HEK293T (cell line): ENCODE results near the gene ADCY2.

Experiments used
- CTCF ChIA-PET: fragments of 350-600 bp; formaldehyde crosslinking; extraction: SDS; loops from one replicate; lab custom pipeline; 2021; ENCODE audit warnings: antibody characterized with exemption, inconsistent platforms; lab: Yijun Ruan, JAX
- POLR2A ChIA-PET: fragments of 350-600 bp; formaldehyde crosslinking; extraction: SDS; loops from one replicate; lab custom pipeline; 2020; ENCODE audit warnings: antibody characterized with exemption, inconsistent platforms; lab: Yijun Ruan, JAX
- DNase-seq: peaks from one replicate; pipeline ENCODE4 v3.0.0; 2012; ENCODE audit warnings: mixed read lengths; ENCODE audit errors: extremely low spot score
- ARNT ChIP-seq: fragments of 450-650 bp; IDR thresholded peaks from 2 replicates; pipeline ENCODE4 v1.6.1; 2017; ENCODE audit warnings: mild to moderate bottlenecking
- BHLHE40 ChIP-seq: fragments of 450-650 bp; IDR thresholded peaks from 2 replicates; pipeline ENCODE4 v1.6.1; 2016; ENCODE audit warnings: mild to moderate bottlenecking, moderate library complexity, borderline replicate concordance
- CTBP1 ChIP-seq: fragments of 450-650 bp; IDR thresholded peaks from 2 replicates; pipeline ENCODE4 v1.6.1; 2016; ENCODE audit warnings: borderline replicate concordance
- ELF4 ChIP-seq: fragments of 450-650 bp; IDR thresholded peaks from 2 replicates; pipeline ENCODE4 v1.6.1; 2017; ENCODE audit warnings: antibody characterized with exemption
- FOXA1 ChIP-seq: fragments of 450-650 bp; IDR thresholded peaks from 2 replicates; pipeline ENCODE4 v1.6.1; 2016; ENCODE audit warnings: mild to moderate bottlenecking
- FOXK2 ChIP-seq: fragments of 450-650 bp; IDR thresholded peaks from 2 replicates; pipeline ENCODE4 v1.6.1; 2016; ENCODE audit warnings: mild to moderate bottlenecking
- FOXM1 ChIP-seq: fragments of 450-650 bp; IDR thresholded peaks from 2 replicates; pipeline ENCODE4 v1.6.1; 2017; ENCODE audit warnings: mild to moderate bottlenecking, borderline replicate concordance
- HDGF ChIP-seq: fragments of 450-650 bp; IDR thresholded peaks from 2 replicates; pipeline ENCODE4 v1.6.1; 2017; ENCODE audit warnings: antibody characterized with exemption, borderline replicate concordance
- L3MBTL2 ChIP-seq: fragments of 450-650 bp; conservative IDR thresholded peaks from 2 replicates; pipeline ENCODE4 v1.6.1; 2016; ENCODE audit warnings: mild to moderate bottlenecking
- LEF1 ChIP-seq: fragments of 450-650 bp; IDR thresholded peaks from 2 replicates; pipeline ENCODE4 v1.6.1; 2017; ENCODE audit warnings: mild to moderate bottlenecking, borderline replicate concordance
- NFRKB ChIP-seq: fragments of 450-650 bp; IDR thresholded peaks from 2 replicates; pipeline ENCODE4 v1.6.1; 2016; ENCODE audit warnings: mild to moderate bottlenecking, moderate library complexity
- SP1 ChIP-seq: fragments of 450-650 bp; IDR thresholded peaks from 2 replicates; pipeline ENCODE4 v1.6.1; 2017
- SUZ12 ChIP-seq: fragments of 450-650 bp; IDR thresholded peaks from 2 replicates; pipeline ENCODE4 v1.6.1; 2016; ENCODE audit warnings: mild to moderate bottlenecking
- TARDBP ChIP-seq: fragments of 450-650 bp; IDR thresholded peaks from 2 replicates; pipeline ENCODE4 v1.6.1; 2016
- ZNF384 ChIP-seq: fragments of 450-650 bp; IDR thresholded peaks from 2 replicates; pipeline ENCODE4 v1.6.1; 2016
- TF ChIP-seq, protein P1 (sequence below): fragments of 450-650 bp; IDR thresholded peaks from 2 replicates; pipeline ENCODE4 v1.6.1; 2016

The ADCY2 gene

DNA sequence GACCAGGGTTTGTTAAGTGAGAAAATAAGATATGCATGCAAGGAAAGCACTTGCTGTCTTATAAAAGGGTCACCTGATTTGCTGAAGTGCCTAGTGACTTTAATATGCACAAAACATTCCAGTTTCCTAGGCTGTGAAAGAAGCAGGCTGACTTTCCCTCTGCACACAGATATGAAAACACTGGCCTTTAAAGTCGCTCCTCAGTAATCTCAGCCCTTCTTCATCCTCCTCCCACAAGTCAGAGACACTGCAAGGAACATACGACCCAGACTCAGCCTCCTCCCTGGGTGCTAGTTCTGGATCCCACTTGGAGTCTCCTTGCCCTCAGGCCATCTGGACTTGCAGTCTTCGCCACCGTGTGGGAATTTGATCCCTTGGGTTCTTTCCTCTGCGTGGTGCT is 288.9 kb downstream of the ADCY2 start:
- DNase-seq, result no peak
- ChIA-PET POLR2A (no interaction called here), CTCF (no interaction called here)
- TF ChIP-seq LEF1 (no peak), ELF4 (no peak), TARDBP (no peak), SUZ12 (no peak), ARNT (no peak), FOXK2 (no peak), SP1 (no peak), FOXA1 (no peak), NFRKB (no peak), ZNF384 (no peak)

DNA sequence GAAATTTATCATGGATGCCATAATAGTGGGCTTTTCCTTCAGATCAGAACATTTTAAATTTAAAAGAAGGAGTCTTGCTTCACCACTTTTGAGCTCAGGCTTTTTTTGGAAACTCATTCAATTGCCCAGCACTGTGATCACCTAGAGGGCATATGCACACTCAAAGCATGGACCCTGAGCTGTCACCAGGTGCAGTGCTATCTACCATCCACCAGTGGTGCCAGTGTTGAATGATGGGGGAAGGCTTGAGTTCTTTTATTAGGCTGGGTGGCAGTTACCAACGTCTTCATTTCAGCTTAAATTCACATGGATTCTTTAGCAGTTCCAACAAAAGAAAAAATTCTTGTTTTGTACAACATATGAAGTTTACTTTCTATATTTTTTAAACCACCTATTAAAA is 290.9 kb downstream of the ADCY2 start:
- CTCF ChIA-PET, result interaction anchor here (0.6 kb wide), 1 partner anchor 29 kb away, joined by 3 read pairs; no protein-coding TSS in a partner anchor
- DNase-seq, result no peak
- POLR2A ChIA-PET, result no interaction called here
- no peak for TF ChIP-seq FOXK2
- no peak for TF ChIP-seq SP1
- TF ChIP-seq ZNF384, result no peak
- TF ChIP-seq CTBP1, result no peak
- TF ChIP-seq SUZ12, result no peak
- TF ChIP-seq HDGF, result no peak
- no peak for TF ChIP-seq NFRKB
- TF ChIP-seq ARNT, result no peak
- TF ChIP-seq, protein P1, sequence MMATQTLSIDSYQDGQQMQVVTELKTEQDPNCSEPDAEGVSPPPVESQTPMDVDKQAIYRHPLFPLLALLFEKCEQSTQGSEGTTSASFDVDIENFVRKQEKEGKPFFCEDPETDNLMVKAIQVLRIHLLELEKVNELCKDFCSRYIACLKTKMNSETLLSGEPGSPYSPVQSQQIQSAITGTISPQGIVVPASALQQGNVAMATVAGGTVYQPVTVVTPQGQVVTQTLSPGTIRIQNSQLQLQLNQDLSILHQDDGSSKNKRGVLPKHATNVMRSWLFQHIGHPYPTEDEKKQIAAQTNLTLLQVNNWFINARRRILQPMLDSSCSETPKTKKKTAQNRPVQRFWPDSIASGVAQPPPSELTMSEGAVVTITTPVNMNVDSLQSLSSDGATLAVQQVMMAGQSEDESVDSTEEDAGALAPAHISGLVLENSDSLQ, result no peak
- TF ChIP-seq ELF4, result no peak
- TF ChIP-seq TARDBP, result no peak
- no peak for TF ChIP-seq FOXA1
- TF ChIP-seq LEF1, result no peak
- TF ChIP-seq L3MBTL2, result no peak
- TF ChIP-seq FOXM1, result no peak
- no peak for TF ChIP-seq BHLHE40

DNA sequence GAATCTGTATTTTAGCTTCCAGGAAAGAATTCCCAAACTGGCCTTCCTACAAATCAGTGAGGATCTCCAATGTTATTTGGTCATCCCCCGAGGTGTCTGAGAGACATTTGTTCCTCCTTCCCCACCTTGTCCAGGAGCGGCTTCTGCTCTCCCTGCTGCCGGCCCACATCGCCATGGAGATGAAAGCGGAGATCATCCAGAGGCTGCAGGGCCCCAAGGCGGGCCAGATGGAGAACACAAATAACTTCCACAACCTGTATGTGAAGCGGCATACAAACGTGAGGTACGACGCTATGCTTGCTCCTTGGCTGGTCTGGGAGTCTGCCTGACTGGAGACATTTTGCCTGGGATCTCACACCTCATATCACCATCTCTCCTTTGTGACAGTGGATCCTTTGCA is 294.6 kb downstream of the ADCY2 start:
- TF ChIP-seq ARNT (no peak), FOXA1 (no peak), ELF4 (no peak), BHLHE40 (no peak), ZNF384 (no peak), LEF1 (no peak), SUZ12 (no peak)
- TF ChIP-seq, protein P1, result no peak
- CTCF ChIA-PET, result interaction anchor here (1.1 kb wide), 1 partner anchor 64 kb away, joined by 3 read pairs; no protein-coding TSS in a partner anchor

DNA sequence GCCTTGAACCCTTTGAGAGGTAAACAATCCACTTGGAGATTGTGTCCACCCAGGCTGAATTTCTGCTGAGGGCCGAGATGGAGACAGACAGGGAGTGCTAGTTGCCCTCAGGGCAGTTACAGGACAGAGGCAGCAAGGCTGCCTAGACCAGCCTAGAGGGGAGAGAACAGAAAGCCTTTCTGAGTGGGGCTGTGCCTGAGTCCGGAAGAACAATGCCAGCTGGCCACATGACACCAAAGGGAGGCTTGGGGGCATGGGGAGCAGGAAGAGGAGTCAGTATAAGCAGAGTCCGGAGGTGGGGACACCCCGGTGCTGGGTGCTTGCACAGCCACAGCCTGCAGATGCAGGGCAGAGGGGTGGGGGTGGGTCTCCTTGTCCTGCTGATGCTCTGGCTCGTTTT is 309.3 kb downstream of the ADCY2 start:
- no peak for DNase-seq
- CTCF ChIA-PET, result no interaction called here
- no peak for TF ChIP-seq FOXA1
- POLR2A ChIA-PET, result no interaction called here

More for the DNA sequence above, 294.6 kb downstream of the ADCY2 start:
- POLR2A ChIA-PET, result no interaction called here
- no peak for DNase-seq

DNA sequence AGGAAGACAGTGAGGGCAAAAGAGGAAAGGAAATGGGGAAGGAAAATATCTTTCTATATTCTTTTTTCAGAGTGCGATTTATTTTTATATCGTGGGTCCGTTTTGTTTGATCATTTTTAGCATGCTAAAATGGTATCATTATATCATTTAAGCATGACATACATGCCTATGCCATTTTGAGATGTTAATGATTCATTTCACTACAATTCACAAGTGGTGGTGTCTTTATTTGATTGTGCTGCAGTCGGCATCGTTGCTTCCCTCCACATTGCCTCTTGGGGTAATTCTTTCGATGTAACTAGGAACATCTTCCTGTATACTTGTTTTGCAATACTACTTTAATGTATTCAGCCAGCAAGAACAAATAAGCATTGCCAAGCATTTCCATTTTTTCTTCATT is 309.8 kb downstream of the ADCY2 start:
- DNase-seq, result no peak
- CTCF ChIA-PET, result no interaction called here
- no peak for TF ChIP-seq ZNF384
- TF ChIP-seq ARNT, result no peak
- TF ChIP-seq, protein P1, result no peak
- POLR2A ChIA-PET, result no interaction called here

DNA sequence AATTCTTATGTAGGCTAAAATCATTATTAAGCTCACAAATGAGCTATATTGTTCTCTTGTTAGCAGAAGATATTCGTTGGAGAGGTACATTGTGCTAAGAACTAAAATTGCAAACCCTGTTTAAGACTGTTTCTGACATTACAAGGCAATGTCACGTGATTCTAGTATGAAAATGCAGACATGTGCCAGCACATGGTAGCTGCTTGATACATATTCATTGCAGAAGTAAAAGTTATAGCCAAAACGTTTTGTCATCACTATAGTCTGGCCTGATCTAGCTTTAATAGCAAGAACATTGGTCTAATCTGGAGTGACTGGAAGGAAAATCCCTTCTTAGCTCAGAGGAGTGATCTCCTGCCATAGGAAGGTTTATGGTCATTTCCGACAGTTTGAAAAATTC is 310.3 kb downstream of the ADCY2 start:
- ChIA-PET POLR2A (no interaction called here), CTCF (no interaction called here)
- TF ChIP-seq TARDBP (no peak), LEF1 (no peak), HDGF (no peak), FOXK2 (no peak), L3MBTL2 (no peak), BHLHE40 (no peak)
- no peak for DNase-seq

DNA sequence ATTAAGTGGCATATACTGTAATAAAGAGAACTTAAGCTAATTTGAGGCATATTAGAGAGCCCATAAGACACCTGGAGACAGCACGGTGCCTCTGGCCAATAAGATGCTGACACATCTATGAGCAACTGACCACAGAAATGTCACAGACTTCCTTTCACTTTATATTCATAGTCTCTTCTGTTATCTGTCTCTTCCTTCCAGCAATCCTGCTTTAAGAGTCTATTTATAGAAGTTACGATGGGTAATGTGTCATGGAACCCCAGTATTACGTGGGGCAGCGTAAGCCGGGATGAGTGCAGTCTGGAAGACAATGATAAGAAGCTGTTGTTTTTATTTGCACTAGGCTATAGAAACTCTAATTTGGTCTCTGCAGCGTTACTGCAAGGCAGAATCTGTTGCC is 318.2 kb downstream of the ADCY2 start:
- CTCF ChIA-PET, result no interaction called here
- DNase-seq, result no peak
- POLR2A ChIA-PET, result no interaction called here
- TF ChIP-seq SUZ12, result no peak
- no peak for TF ChIP-seq TARDBP
- no peak for TF ChIP-seq FOXA1
- no peak for TF ChIP-seq ZNF384
- TF ChIP-seq FOXM1, result no peak

DNA sequence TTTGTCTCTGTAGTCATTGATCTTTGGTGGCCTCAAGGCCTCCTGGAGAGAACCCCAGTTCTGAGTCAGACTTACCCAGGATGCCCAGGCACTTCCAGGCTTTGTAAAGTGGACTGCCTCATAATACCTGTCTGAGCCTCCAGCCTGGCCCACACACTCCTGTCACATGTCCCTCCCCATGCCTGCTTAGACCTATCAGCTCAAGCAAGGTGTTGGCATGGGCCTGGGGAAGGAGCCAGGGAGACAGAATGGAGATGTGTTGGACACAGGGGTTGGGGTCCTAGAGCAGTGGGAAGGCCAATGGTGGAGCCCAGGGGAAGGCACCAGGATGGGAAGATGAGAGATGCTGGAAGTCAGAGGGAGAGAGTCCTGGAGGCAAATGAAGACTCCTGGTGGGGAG is 318.8 kb downstream of the ADCY2 start:
- TF ChIP-seq SP1, result no peak
- no peak for TF ChIP-seq FOXM1
- TF ChIP-seq FOXK2, result no peak
- no peak for TF ChIP-seq FOXA1
- no peak for TF ChIP-seq ZNF384
- TF ChIP-seq, protein P1, result no peak
- no peak for TF ChIP-seq LEF1
- no peak for TF ChIP-seq CTBP1
- no peak for TF ChIP-seq SUZ12
- TF ChIP-seq TARDBP, result no peak
- TF ChIP-seq ELF4, result no peak
- TF ChIP-seq HDGF, result no peak
- TF ChIP-seq ARNT, result no peak
- no peak for TF ChIP-seq L3MBTL2
- no peak for DNase-seq
- CTCF ChIA-PET, result no interaction called here
- POLR2A ChIA-PET, result no interaction called here
